Ishikawa (cell line): Measurements from ENCODE around the gene COQ4.

ENCODE experiments used
- CEBPB ChIP-seq: IDR thresholded peaks from 2 replicates; pipeline ENCODE4 v1.6.1; 2012
- CREB1 ChIP-seq: IDR thresholded peaks from 2 replicates; pipeline ENCODE4 v1.6.1; 2012; ENCODE audit warnings: low read depth
- EGR1 ChIP-seq: IDR thresholded peaks from 2 replicates; pipeline ENCODE4 v1.6.1; 2012
- EP300 ChIP-seq: IDR thresholded peaks from 2 replicates; pipeline ENCODE4 v1.6.1; 2012; ENCODE audit warnings: borderline replicate concordance
- FOXM1 ChIP-seq: IDR thresholded peaks from 2 replicates; pipeline ENCODE4 v1.6.1; 2012; ENCODE audit warnings: low read depth, borderline replicate concordance
- MAX ChIP-seq: IDR thresholded peaks from 2 replicates; pipeline ENCODE4 v1.6.1; 2012
- NFIC ChIP-seq: IDR thresholded peaks from 2 replicates; pipeline ENCODE4 v1.6.1; 2012
- RAD21 ChIP-seq: IDR thresholded peaks from 2 replicates; pipeline ENCODE4 v1.6.1; 2012; ENCODE audit warnings: low read depth
- REST ChIP-seq: IDR thresholded peaks from 2 replicates; pipeline ENCODE4 v1.6.1; 2012; ENCODE audit warnings: low read depth, mild to moderate bottlenecking
- TAF1 ChIP-seq: IDR thresholded peaks from 2 replicates; pipeline ENCODE4 v1.6.1; 2012; ENCODE audit warnings: low read depth, mild to moderate bottlenecking
- TCF12 ChIP-seq: IDR thresholded peaks from 2 replicates; pipeline ENCODE4 v1.6.1; 2012; ENCODE audit warnings: low read depth
- TEAD4 ChIP-seq: IDR thresholded peaks from 2 replicates; pipeline ENCODE4 v1.6.1; 2012
- USF1 ChIP-seq: IDR thresholded peaks from 2 replicates; pipeline ENCODE4 v1.6.1; 2012
- YY1 ChIP-seq: IDR thresholded peaks from 2 replicates; pipeline ENCODE4 v1.6.1; 2012; ENCODE audit warnings: low read depth
- ZBTB7A ChIP-seq: IDR thresholded peaks from 2 replicates; pipeline ENCODE4 v1.6.1; 2012; ENCODE audit warnings: low read depth

COQ4 gene

GRCh38 chr9:128293091-128293490, 29.5 kb upstream of the COQ4 start:
- TF ChIP-seq NFIC = no peak
- TF ChIP-seq EP300 = no peak
- TF ChIP-seq EGR1 = no peak
- TF ChIP-seq ZBTB7A = no peak
- TF ChIP-seq USF1 = no peak
- no peak for TF ChIP-seq YY1
- no peak for TF ChIP-seq FOXM1
- no peak for TF ChIP-seq MAX
- no peak for TF ChIP-seq RAD21
- no peak for TF ChIP-seq TCF12

GRCh38 chr9:128294142-128294541, 28.5 kb upstream of the COQ4 start:
- TF ChIP-seq EP300 = no peak
- no peak for TF ChIP-seq USF1
- no peak for TF ChIP-seq TAF1
- no peak for TF ChIP-seq REST
- no peak for TF ChIP-seq ZBTB7A
- no peak for TF ChIP-seq NFIC
- no peak for TF ChIP-seq CREB1
- no peak for TF ChIP-seq RAD21
- no peak for TF ChIP-seq TCF12
- no peak for TF ChIP-seq YY1
- TF ChIP-seq CEBPB = no peak

- TF ChIP-seq RAD21 (no peak), MAX (no peak), YY1 (no peak), ZBTB7A (no peak), TAF1 (no peak), TEAD4 (no peak), TCF12 (no peak), USF1 (no peak), CREB1 (no peak), CEBPB (no peak), EGR1 (no peak), REST (no peak), NFIC (no peak), FOXM1 (no peak), EP300 (no peak)
Measured at GRCh38 chr9:128296340-128297220, 26.1 kb upstream of the COQ4 start.

GRCh38 chr9:128297221-128297773, 25.3 kb upstream of the COQ4 start:
- TF ChIP-seq RAD21 (no peak), FOXM1 (no peak), ZBTB7A (no peak), TEAD4 (no peak), REST (no peak), EGR1 (no peak), YY1 (no peak), EP300 (no peak), TCF12 (no peak), TAF1 (no peak), CEBPB (no peak), USF1 (no peak), MAX (no peak), NFIC (no peak), CREB1 (no peak)
